HT1080 (cell line): ENCODE data around the gene SH2D6. TPM values are rescaled to one million over a fixed set of nuclear protein-coding genes. Genes with fewer than 3 reads are reported as not detected.
"Not testable (repeated sequence)": the region's sequence is repeated elsewhere in the genome, so short reads cannot be mapped to it uniquely, and the experiment has no call there.

Source experiments
- DNase-seq: peaks from one replicate; pipeline ENCODE4 v3.0.0-alpha.2; 2015; ENCODE audit warnings: low read depth
- small RNA-seq: library from RNA; depleted of rRNA; stranded (forward); fragments of <200 nt; gene quantifications from one replicate; pipeline ENCODE3, GENCODE V24; 2014
- total RNA-seq: library from RNA; depleted of rRNA; stranded (reverse); fragments of >200 nt; shearing (Covaris generic); gene quantifications from 2 replicates; pipeline ENCODE4 v1.2.3, GENCODE V29; 2014; rRNA removed

SH2D6 gene
- total RNA-seq, 1 experiment from 2014 or later, result 0.26 TPM

DNA sequence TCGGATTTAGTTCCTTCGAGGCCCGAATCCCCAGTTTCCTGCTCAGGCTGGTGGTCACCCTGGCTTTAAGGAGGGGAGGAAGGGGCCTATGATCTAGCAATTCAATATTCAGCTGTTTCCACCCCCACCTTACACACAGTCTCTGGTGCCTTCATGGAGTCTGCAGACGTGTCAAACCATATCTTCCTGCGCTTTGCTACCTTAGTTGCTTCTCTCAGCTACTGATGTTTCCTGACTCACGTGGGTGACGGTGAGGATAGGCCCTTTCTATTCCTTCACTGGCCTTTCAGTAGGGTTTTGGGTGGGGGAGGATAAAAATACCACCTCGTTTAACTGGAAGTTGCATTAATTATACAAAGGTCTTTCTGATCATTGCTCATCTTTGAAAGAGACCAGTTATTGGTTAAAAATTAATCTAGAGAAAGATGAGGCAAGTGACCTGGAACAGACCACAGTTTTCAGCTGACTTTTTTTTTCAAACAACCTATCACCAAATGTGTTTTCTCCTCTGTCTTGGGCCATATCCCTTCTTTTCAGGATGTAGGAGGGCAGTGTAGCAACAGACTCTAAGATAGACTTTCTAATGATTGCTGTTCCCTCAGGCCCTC is 49.7 kb downstream of the SH2D6 start:
- DNase-seq, result no peak

DNA sequence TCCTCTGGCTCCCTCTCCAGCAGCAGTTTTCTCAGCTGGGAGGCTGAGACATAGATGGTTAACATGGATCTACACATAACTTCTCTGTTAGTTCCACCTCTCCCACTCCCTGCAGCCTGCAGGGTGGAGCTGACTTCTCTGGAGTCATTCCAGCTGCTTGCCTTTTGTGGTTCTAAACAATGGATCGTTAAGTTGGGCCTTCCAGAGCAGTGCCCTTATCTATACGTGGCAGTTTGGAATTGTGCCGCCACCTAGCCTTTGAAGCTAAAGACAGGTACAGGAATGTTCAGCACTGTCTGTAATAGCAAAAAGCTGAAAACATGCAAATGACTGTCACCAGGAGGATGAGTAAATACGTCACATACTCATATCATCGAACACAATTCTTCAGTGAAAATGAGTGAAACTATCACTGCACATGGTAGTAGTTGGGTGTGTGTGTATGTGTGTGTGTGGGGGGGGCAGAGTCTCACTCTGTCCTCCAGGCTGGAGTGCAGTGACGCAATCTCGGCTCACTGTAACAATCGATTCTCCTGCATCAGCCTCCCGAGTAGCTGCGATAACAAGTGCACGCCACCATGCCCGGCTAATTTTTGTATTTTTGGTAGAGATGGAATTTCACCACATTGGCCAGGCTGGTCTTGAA is 50.3 kb downstream of the SH2D6 start:
- DNase-seq, result no peak

DNA sequence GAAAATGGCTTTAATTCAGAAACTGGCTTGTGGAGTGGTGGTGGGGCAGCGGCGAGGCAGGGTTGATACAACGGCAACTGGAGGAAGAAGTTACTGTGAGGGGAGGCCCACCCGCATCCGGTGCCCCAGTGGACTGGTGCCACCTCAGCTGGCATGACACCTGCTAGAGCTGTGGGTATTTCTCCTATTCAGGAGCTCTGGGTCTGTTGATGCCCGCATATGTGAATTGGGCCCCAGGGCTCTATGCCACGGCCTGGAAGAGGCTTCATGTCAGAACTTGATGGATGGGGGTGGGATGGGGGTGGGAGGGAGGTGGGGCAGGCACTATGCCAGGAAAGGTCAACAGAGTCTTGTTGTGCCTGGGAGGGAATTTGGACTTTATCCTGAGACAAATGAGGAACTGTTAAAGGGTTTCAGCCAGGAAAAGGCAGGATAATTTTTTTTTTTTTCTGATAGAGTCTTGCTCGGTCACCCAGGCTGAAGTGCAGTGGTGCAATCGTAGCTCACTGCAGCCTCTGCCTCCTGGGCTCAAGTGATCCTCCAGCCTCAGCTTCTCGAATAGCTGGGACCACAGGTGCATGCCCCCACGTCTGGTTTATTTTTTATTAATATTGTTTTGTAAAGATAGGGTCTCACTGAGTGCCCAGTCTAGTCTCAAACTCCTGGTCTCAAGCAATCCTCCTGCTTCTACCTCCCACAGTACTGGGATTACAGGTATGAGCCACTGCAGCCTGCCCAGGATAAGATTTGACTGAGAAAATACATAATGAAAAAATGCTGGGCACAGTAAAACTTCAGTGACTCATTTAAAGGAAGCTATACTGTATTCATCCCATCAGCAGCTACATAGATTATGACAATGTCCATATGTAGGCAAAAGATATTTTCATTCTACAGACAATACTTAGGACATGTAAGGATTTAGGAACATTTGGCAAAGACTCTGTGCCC is 52.6 kb downstream of the SH2D6 start:
- DNase-seq, result peak; percentile 54

DNA sequence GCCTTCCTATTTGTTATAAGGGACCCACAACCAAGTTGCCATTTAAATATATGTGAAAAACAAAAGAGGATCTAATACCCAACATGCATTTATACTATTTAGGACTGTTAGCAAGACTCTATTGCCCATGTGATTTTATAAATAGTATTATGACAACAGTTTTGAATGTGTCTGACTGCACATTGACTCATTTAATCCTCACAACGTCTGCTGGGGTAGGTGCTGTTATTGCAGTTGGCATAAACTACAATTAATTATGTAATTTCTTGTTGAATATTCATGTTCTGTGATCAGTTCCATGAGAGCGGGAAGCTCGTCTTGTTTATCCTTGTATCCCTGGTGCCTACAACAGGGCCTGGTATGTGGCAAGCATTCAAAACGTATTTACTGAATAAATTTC is 53.7 kb downstream of the SH2D6 start:
- DNase-seq, result no peak

DNA sequence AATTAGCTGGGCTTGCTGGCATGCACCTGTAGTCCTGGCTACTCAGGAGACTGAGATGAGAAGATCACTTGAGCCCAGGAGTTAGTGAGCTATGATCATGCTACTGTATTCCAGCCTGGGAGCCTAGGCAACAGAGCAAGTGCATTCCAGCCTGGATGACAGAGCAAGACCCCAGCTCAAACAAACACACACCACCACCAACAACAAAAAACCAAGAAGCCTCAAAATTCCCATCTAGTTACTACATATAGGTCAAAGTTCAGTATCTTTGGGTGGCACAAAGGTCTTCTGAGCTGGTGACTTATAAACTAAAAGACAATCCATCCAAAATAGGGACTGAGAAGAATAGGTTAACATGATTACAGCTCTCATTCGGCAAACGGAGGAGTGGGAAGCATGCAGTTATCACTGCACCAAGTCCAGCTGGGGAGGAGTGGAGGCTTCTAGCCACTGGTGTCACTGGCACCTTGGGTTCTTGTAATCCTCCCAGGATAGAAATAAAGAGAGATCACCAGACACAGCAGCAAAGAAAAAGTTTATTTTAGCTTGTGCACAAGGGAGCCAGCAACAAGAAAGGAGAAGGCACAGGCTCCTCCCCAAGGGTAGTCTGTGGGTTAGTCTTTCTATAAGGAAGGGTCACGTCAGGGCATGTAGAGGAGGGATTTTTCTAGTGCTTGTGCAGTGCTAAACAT is 57.4 kb downstream of the SH2D6 start:
- DNase-seq, result no peak

DNA sequence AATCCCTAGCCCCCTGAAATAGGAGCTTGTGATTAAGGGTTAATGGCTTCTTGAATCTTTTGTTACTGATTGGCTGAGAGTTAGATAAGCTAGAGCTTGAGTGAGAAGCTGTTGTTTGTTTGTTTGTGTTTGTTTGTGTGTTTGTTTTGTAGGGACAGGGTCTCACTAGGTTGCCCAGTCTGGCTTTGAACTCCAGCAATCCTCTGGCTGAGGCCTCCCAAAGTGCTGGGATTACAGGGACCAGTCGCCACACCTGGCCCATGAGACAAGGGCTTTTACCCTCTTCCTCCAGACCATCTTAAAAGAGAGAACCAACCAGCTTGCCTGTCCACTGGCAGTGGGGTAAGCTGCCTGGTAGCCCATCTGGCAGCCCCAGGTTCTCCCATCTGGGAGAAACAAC is 58.1 kb downstream of the SH2D6 start:
- no peak for DNase-seq

DNA sequence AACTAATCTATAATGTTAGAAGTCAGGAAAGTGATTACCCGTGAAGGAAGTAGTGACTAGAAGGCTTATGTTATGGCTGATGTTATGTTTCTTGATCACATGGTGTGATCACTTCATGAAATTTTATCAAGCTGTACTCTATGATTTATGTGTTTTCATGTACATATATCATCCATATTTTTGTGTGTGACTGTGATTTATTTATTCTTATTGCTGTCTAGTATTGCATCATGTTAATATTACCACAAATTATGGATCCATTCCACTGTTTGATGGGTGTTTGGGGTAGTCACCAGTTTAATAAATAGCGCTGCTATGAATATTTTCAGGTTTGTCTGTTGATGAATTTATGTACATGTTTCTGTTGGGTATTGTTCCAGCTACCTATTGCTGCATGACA is 59.4 kb downstream of the SH2D6 start:
- no peak for DNase-seq

DNA sequence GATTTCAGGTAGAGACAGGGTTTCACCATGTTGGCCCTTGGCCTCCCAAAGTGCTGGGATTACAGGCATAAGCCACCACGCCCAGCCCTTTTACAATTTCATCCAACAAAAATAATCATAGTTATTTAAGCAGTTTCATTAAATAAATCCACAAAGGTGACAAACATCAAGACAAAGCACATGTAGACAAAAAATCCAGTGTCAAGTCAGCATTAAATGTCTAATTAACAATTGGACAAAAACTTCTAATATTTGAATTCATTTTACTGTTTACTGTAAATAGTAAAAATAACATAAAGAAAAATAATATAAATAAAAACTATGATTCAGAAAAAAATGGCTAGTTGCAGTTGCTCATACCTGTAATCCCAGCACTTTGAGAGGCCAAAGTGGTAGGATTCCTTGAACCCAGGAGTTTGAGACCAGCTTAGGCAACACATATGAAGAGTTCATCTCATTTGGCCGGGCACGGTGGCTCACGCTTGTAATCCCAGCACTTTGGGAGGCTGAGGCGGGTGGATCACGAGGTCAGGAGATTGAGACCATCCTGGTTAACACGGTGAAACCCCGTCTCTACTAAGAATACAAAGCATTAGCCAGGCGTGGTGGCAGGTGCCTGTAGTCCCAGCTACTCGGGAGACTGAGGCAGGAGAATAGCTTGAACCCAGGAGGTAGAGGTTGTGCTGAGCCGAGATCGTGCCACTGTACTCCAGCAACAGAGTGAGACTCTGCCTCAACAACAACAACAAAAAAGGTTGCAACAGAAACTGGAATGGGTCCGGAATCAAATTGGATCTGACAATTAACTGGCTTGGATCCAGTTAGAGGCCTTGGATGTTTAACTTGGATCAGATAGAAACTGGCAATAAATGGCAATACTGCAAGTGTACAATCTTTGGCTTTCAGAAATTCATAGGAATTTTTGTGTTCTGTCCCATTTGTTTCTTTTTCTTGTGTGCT is 63.6 kb downstream of the SH2D6 start:
- no peak for DNase-seq

DNA sequence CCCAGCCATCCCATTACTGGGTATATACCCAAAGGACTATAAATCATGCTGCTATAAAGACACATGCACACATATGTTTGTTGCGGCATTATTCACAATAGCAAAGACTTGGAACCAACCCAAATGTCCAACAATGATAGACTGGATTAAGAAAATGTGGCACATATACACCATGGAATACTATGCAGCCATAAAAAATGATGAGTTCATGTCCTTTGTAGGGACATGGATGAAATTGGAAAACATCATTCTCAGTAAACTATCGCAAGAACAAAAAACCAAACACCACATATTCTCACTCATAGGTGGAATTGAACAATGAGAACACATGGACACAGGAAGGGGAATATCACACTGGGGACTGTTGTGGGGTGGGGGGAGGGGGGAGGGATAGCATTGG is 66.1 kb downstream of the SH2D6 start:
- not testable (repeated sequence) for DNase-seq

DNA sequence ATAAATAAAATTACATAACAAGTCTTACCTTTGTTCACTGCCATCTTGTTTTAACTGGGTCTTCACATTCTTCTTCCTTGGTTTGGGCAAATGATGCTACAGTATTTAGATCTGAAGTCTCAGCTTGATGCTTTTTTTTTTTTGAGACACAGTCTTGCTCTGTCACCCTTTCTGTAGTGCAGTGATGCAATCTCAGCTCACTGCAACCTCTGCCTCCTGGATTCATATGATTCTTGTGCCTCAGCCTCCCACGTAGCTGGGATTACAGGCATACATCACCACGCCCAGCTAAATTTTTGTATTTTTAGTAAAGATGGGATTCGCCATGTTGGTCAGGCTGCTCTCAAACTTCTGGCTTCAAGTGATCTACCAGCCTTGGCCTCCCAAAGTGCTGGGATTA is 67.3 kb downstream of the SH2D6 start:
- DNase-seq, result no peak

Small RNA genes within 50 kb of the gene (small RNA-seq; reads per million reads assigned to genes)
- gene AC062037.2 (not detected), gene RF00019 (not detected), gene RN7SL251P (not detected)

Other genes with a start within 250 kb of the SH2D6 start
- gene TGOLN2, start 90.7 kb upstream of the SH2D6 start, total RNA-seq, result 64.2 and 73.7 TPM in 2 replicates
- gene RETSAT, start 64.2 kb upstream of the SH2D6 start, total RNA-seq, result 26.9 and 27.3 TPM in 2 replicates
- gene ELMOD3, start 63.9 kb upstream of the SH2D6 start, total RNA-seq, result 11.4 TPM in 2 replicates
- 349 and 399 TPM in 2 replicates for gene CAPG, start 8.3 kb upstream of the SH2D6 start, total RNA-seq
- 82.1 and 140 TPM in 2 replicates for gene MAT2A, start 120.5 kb downstream of the SH2D6 start, total RNA-seq
- 37.8 and 41.9 TPM in 2 replicates for gene GGCX, start 142.8 kb downstream of the SH2D6 start, total RNA-seq
- gene VAMP8, start 158.9 kb downstream of the SH2D6 start, total RNA-seq, result 2.6 and 5.1 TPM in 2 replicates
- not detected in 2 replicates for gene VAMP5, start 165.7 kb downstream of the SH2D6 start, total RNA-seq
- 192 and 302 TPM in 2 replicates for gene RNF181, start 177.0 kb downstream of the SH2D6 start, total RNA-seq
- 7.0 and 9.7 TPM in 2 replicates for gene TMEM150A, start 184.0 kb downstream of the SH2D6 start, total RNA-seq
- 26.5 and 31.4 TPM in 2 replicates for gene C2orf68, start 193.4 kb downstream of the SH2D6 start, total RNA-seq
- gene USP39, start 197.5 kb downstream of the SH2D6 start, total RNA-seq, result 87.9 and 95.0 TPM in 2 replicates
- not detected in 2 replicates for gene SFTPB, start 249.5 kb downstream of the SH2D6 start, total RNA-seq